GM12865 (cell line): Measurements from ENCODE around the gene PREX1.

Experiments used
- DNase-seq: peaks from one replicate; pipeline ENCODE4 v3.0.0; 2010; ENCODE audit warnings: low read depth
- H3K4me3 ChIP-seq: 2 replicates; pipeline ENCODE4 v1.5.1; 2011; ENCODE audit warnings: mild to moderate bottlenecking, low read depth, low read length, control low read depth
- CTCF ChIP-seq: IDR thresholded peaks from 2 replicates; pipeline ENCODE4 v1.5.1; 2011; ENCODE audit warnings: low read length, control low read depth, low read depth, inconsistent platforms; ENCODE audit not compliant: insufficient read depth; ENCODE audit errors: missing control alignments

Gene PREX1

GRCh38 chr20:48585061-48585870 lies 242.5 kb downstream of the PREX1 start:
- no peak overlapping the region for H3K4me3 ChIP-seq
- no peak for DNase-seq
- TF ChIP-seq CTCF: no peak

GRCh38 chr20:48584391-48585060 lies 243.3 kb downstream of the PREX1 start:
- no peak for TF ChIP-seq CTCF
- H3K4me3 ChIP-seq: no peak overlapping the region
- no peak for DNase-seq

GRCh38 chr20:48583801-48584200 lies 244.0 kb downstream of the PREX1 start:
- no peak for TF ChIP-seq CTCF
- DNase-seq: no peak
- no peak overlapping the region for H3K4me3 ChIP-seq

DNA sequence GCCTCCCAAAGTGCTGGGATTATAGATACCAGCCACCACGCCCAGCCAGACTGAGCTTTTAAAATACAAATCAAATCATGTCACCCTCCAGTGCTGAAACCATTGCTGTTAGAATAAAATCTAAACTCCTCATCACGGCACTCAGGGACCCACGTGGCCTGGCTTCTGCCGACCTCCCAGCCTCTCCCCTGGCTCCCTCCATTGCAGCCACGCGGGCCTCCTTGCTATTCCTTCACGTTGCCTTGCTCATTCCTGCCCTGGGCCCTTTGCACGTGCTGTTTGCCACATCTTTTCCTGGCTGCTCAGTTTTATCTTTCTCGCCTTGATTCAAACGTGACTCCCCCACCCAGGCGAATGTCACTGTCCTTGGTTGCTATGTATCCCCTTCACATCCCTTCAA lies 244.6 kb downstream of the PREX1 start:
- no peak overlapping the region for H3K4me3 ChIP-seq
- TF ChIP-seq CTCF: no peak
- no peak for DNase-seq

- H3K4me3 ChIP-seq: no peak overlapping the region
- TF ChIP-seq CTCF: no peak
- no peak for DNase-seq
Measured at GRCh38 chr20:48582673-48582985, 245.2 kb downstream of the PREX1 start.

GRCh38 chr20:48581167-48581566 lies 246.6 kb downstream of the PREX1 start:
- TF ChIP-seq CTCF: no peak
- DNase-seq: no peak
- no peak overlapping the region for H3K4me3 ChIP-seq

GRCh38 chr20:48578397-48579098 lies 249.3 kb downstream of the PREX1 start:
- TF ChIP-seq CTCF: peak; percentile 2
- DNase-seq: no peak
- H3K4me3 ChIP-seq: no peak overlapping the region
